Measurements from ENCODE around the gene CIT. TPM values are rescaled to one million over a fixed set of nuclear protein-coding genes. Genes with fewer than 3 reads are reported as not detected.
"Not testable (repeated sequence)": the region's sequence is repeated elsewhere in the genome, so short reads cannot be mapped to it uniquely, and the experiment has no call there.

The CIT gene
- total and polyA plus RNA-seq, 7 donors = 1.2 to 9.2 (median 5.4) TPM

DNA sequence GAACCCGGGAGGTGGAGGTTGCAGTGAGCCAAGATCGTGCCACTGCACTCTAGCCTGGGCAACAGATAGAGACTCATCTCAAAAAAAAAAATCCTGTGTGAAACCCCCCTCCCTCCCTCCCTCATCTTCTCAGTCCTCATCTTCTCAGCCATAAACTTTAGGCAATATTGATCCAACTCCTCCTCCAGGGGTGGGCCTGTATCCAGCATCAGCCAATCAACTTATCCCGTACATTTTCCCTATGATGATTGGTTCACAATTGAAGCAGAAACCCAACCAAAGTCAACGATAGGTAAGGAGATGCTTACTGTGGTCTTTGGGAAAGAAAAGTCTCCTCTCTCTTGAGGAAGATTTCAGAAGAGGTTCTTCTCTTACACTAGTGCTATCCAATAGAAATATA, 33.5 kb upstream of the CIT start:
- H3K4me3 ChIP-seq = no peak overlapping the region
- H3K27me3 ChIP-seq = no peaks in the 10 kb centered on the region
- no peaks in the 10 kb centered on the region for H3K36me3 ChIP-seq
- DNase-seq = no peak
- H3K27ac ChIP-seq = no peak overlapping the region
- TF ChIP-seq EP300 (IDR thresholded peaks at IDR 0.05) (no peak), POLR2A (IDR thresholded peaks at IDR 0.05) (no peak), POLR2AphosphoS5 (IDR thresholded peaks at IDR 0.05) (no peak)
- TF ChIP-seq, protein P1, sequence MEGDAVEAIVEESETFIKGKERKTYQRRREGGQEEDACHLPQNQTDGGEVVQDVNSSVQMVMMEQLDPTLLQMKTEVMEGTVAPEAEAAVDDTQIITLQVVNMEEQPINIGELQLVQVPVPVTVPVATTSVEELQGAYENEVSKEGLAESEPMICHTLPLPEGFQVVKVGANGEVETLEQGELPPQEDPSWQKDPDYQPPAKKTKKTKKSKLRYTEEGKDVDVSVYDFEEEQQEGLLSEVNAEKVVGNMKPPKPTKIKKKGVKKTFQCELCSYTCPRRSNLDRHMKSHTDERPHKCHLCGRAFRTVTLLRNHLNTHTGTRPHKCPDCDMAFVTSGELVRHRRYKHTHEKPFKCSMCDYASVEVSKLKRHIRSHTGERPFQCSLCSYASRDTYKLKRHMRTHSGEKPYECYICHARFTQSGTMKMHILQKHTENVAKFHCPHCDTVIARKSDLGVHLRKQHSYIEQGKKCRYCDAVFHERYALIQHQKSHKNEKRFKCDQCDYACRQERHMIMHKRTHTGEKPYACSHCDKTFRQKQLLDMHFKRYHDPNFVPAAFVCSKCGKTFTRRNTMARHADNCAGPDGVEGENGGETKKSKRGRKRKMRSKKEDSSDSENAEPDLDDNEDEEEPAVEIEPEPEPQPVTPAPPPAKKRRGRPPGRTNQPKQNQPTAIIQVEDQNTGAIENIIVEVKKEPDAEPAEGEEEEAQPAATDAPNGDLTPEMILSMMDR (IDR thresholded peaks at IDR 0.05) = no peak
- H3K4me1 ChIP-seq = no peaks in the 10 kb centered on the region
- no peaks in the 10 kb centered on the region for H3K9me3 ChIP-seq
- intact Hi-C loops (cut with DNase I) = no loop called here
- WGBS, 2 donors = 90 to 92% methylated on average over 4 of the region's 4 CpGs

DNA sequence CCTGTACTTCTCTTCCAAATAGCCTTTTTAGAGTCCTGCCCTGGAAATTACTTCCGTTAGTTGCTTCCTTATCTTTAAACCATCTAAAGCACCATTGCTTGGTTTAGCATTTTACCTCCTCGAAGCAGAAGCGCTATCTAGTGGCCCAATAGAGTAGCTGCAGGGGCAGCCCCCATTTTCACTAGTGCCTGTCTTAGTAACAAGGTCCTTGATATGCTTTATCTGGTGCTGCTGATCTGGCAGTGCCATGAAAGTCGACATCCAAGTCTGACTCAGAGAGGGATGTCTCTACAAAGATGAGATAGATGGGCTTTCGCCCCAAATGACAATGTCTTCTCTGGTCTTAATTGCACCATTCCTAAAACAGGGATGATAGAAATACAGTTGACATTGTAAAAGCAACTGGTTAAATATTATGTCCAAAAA, 25.0 kb upstream of the CIT start:
- H3K9me3 ChIP-seq = no peaks in the 10 kb centered on the region
- TF ChIP-seq POLR2AphosphoS5 (IDR thresholded peaks at IDR 0.05) (no peak), EP300 (IDR thresholded peaks at IDR 0.05) (no peak)
- TF ChIP-seq, protein P1 (IDR thresholded peaks at IDR 0.05) = peak in 1 of 4 experiments; percentile 61
- H3K27ac ChIP-seq = no peak overlapping the region
- no peaks in the 10 kb centered on the region for H3K27me3 ChIP-seq
- H3K4me3 ChIP-seq = no peak overlapping the region
- H3K36me3 ChIP-seq = no peaks in the 10 kb centered on the region
- H3K4me1 ChIP-seq = no peaks in the 10 kb centered on the region
- 2% methylated on average over 5 of the region's 5 CpGs for WGBS, 2 donors
- intact Hi-C loops (cut with DNase I) = no loop called here
- DNase-seq = no peak

DNA sequence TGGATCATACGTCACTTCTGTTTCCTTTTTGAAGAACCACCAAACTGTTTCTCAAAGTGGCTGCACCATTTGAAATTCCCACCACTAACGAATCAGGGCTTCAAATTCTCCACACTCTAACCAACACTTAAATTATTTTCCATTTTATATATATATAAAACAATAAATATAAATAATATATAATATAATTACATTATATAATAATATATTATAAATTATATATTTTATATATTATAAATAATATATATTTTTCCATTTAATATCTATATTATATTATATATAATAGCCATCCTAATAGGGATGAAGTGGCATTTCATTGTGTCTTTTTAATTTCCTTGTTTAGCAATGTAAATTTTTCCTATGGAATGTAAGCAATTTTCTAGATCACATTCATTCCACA, 24.6 kb upstream of the CIT start:
- intact Hi-C loops (cut with DNase I) = no loop called here

DNA sequence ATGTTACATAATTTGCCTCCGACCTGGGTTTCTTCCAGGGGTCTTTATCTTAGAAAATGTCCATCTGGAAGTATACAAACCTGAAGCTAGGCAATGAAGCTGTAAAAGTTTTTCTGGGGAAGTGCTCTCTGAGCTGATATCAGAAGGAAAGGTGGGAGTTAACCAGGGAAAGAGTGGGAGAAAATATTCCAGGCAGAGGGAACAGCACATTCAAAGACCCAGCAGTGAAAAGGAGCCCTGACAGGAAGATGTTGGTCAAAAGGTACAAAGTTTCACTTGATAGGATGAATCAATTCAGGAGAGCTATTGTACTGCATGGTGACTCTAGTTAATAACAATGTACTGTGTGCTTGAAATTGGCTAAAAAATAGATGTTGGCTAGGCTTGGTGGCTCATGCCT, 17.8 kb upstream of the CIT start:
- no peak overlapping the region for H3K27ac ChIP-seq
- intact Hi-C loops (cut with DNase I) = no loop called here
- no peaks in the 10 kb centered on the region for H3K36me3 ChIP-seq
- 57 to 61% methylated on average over 1 of the region's 1 CpG for WGBS, 2 donors
- no peak for DNase-seq
- no peaks in the 10 kb centered on the region for H3K27me3 ChIP-seq
- peaks cover 0 to 3% (median 0%) of the 10 kb centered on the region in 4 donors for H3K9me3 ChIP-seq
- TF ChIP-seq EP300 (IDR thresholded peaks at IDR 0.05) (no peak), POLR2A (IDR thresholded peaks at IDR 0.05) (no peak), POLR2AphosphoS5 (IDR thresholded peaks at IDR 0.05) (no peak)
- TF ChIP-seq, protein P1 (IDR thresholded peaks at IDR 0.05) = no peak
- H3K4me1 ChIP-seq = no peaks in the 10 kb centered on the region
- H3K4me3 ChIP-seq = no peak overlapping the region

More for the DNA sequence above, 24.6 kb upstream of the CIT start:
- Histone ChIP-seq H3K36me3 (no peaks in the 10 kb centered on the region), H3K4me3 (no peak overlapping the region), H3K9me3 (no peaks in the 10 kb centered on the region), H3K4me1 (no peaks in the 10 kb centered on the region), H3K27ac (no peak overlapping the region), H3K27me3 (no peaks in the 10 kb centered on the region)
- TF ChIP-seq EP300 (IDR thresholded peaks at IDR 0.05) = no peak
- 66 to 75% methylated on average over 2 of the region's 2 CpGs for WGBS, 2 donors
- no peak for DNase-seq

DNA sequence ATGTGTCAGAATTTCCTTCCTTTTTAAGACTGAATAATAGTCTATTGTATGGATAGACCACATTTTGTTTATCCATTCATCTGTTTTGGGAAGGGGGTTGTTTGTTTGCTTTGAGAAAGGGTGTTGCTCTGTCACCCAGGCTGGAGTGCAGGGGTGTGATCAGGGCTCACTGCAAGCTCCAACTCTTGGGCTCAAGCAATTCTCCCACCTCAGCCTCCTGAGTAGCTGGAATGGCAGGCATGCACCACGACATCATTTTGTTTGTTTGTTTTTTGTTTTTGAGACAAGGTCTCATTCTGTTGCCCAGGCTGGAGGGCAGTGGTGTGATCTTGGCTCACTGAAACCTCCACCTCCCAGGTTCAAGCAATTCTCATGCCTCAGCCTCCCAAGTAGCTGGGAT, 15.5 kb upstream of the CIT start:
- H3K27me3 ChIP-seq; H3K27ac ChIP-seq; DNase-seq; intact Hi-C loops (cut with DNase I); H3K4me3 ChIP-seq; H3K4me1 ChIP-seq; H3K9me3 ChIP-seq; H3K36me3 ChIP-seq: not testable (repeated sequence)
- WGBS, 2 donors = 34 to 38% methylated on average over 1 of the region's 1 CpG

DNA sequence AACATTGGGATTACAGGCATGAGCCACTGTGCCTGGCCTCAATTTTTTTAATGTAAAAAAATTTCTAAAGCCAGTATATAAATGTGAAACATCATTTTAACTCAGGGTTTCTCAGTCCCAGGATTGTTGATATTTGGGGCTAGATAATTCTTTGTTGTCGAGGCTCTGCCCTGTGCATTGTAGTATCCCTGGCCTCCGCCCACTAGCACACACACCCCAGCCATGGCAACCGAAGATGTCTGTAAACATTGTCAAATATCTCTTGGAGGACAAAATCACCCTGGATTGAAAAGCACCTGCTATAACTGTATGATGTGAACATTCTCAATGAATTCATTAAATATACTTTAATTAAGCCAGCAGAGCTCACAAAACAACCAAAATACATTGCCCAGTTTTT, 8.4 kb upstream of the CIT start:
- 23 to 65% methylated on average over 3 of the region's 3 CpGs for WGBS, 2 donors
- H3K4me3 ChIP-seq = no peak overlapping the region
- H3K27ac ChIP-seq = no peak overlapping the region
- H3K9me3 ChIP-seq = no peaks in the 10 kb centered on the region
- intact Hi-C loops (cut with DNase I) = no loop called here
- DNase-seq = no peak
- TF ChIP-seq POLR2AphosphoS5 (IDR thresholded peaks at IDR 0.05) = no peak
- H3K27me3 ChIP-seq = no peaks in the 10 kb centered on the region
- no peaks in the 10 kb centered on the region for H3K36me3 ChIP-seq
- H3K4me1 ChIP-seq = no peaks in the 10 kb centered on the region

DNA sequence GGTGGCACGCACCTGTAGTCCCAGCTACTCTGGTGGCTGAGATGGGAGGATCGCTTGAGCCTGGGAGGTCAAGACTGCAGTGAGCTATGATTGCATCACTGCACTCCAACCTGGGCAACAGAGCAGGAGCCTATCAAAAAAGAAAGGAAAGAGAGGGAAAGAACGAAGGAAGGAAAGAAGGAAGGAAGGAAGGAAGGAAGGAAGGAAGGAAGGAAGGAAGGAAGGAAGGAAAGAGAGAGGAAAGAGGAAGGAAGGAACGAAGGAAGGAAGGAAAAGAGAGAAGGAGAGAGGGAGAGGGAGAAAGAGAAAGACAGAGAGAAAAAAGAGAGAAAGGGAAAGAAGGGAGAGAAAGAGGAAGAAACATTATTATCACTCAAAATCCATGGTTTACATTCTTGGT, 6.7 kb upstream of the CIT start:
- H3K27ac ChIP-seq; H3K4me1 ChIP-seq; DNase-seq; H3K9me3 ChIP-seq; intact Hi-C loops (cut with DNase I); H3K36me3 ChIP-seq; H3K27me3 ChIP-seq; H3K4me3 ChIP-seq: not testable (repeated sequence)
- WGBS, 2 donors = 76 to 83% methylated on average over 4 of the region's 4 CpGs

Measured in sigmoid colon (tissue), 7 donors.